ENCODE data around the gene CAMTA1. TPM values are rescaled to one million over a fixed set of nuclear protein-coding genes. Genes with fewer than 3 reads are reported as not detected.

Gene CAMTA1
- total and polyA plus RNA-seq, 9 of the 15 experiments (the other 6 are each of a cell fraction or from before 2014, with no cell fraction given), result 43.9 to 161 (median 65.9) TPM

GRCh38 chr1:6835139-6835538 lies 49.9 kb downstream of the CAMTA1 start:
- H3K4me2 ChIP-seq (ENCODE audit: insufficient read depth, low read length), result no peak overlapping the region
- FAIRE-seq (no peak), DNase-seq (ENCODE audit: extremely low read depth in 1 of 4, low spot score in 3 of 4) (no peak), ATAC-seq (no peak)
- in situ Hi-C loops (cut with MboI) (no loop called here), intact Hi-C loops (cut with micrococcal nuclease) (no loop called here)
- H3K9me3 ChIP-seq (replicated peaks; ENCODE audit: control insufficient read depth, insufficient read depth, low read depth, low read length), result no peaks in the 10 kb centered on the region
- no peaks in the 10 kb centered on the region for H3K27me3 ChIP-seq (ENCODE audit: control insufficient read depth in 2 of 2, insufficient read depth in 2 of 2, low read length in 2 of 2)
- CTCF ChIA-PET (ENCODE audit: low intra/inter-chr PET ratio), result no interaction called here
- no peak overlapping the region for H3K4me3 ChIP-seq
- H3K36me3 ChIP-seq (ENCODE audit: control insufficient read depth, insufficient read depth, low read length), result no peaks in the 10 kb centered on the region; the same call in 2 of the 3 replicates
- no peaks in the 10 kb centered on the region for H4K20me1 ChIP-seq (replicated peaks; ENCODE audit: control insufficient read depth, insufficient read depth, low read length)
- no peak overlapping the region for H3K9ac ChIP-seq (ENCODE audit: insufficient read depth in 1 of 2, low read depth in 2 of 2, low read length in 2 of 2)
- H2AFZ ChIP-seq (ENCODE audit: low read depth, low read length), result no peak overlapping the region
- no peaks in the 10 kb centered on the region for H3K9me1 ChIP-seq (ENCODE audit: control insufficient read depth, insufficient read depth, low read length)
- no peaks in the 10 kb centered on the region for H3K4me1 ChIP-seq (replicated peaks in 1 of 2; ENCODE audit: control insufficient read depth in 2 of 2, insufficient read depth in 2 of 2, low read length in 2 of 2)
- POLR2A ChIA-PET, result interaction anchor here (0.6 to 2.2 kb wide), 6 partner anchors 10 to 33 kb away, joined by 3 to 7 read pairs (median 6); no protein-coding TSS in a partner anchor
- H3K27ac ChIP-seq (ENCODE audit: extremely low read depth, low read depth, low read length), result no peak overlapping the region
- H3K79me2 ChIP-seq (ENCODE audit: control insufficient read depth, insufficient read depth, low read length), result no peaks in the 10 kb centered on the region
- BruUV-seq (replicated peaks), result no TSS peak
- 56% methylated on average over 3 of the region's 3 CpGs for WGBS (ENCODE audit: insufficient coverage, low coverage, missing lambda C conversion rate)
- TF ChIP-seq TAF9B (IDR thresholded peaks at IDR 0.05; ENCODE audit: partially characterized antibody) (no peak), GABPA (tag; conservative IDR thresholded peaks at IDR 0.05; ENCODE audit: low read depth) (no peak), BMI1 (IDR thresholded peaks at IDR 0.05; ENCODE audit: low read length) (no peak), MEIS2 (IDR thresholded peaks at IDR 0.05; ENCODE audit: partially characterized antibody) (no peak), ZNF512 (tag; IDR thresholded peaks at IDR 0.05) (no peak), TOE1 (IDR thresholded peaks at IDR 0.05; ENCODE audit: borderline replicate concordance) (no peak), TOE1 (CRISPR knock-in tag; IDR thresholded peaks at IDR 0.05; ENCODE audit: borderline replicate concordance, low read depth) (no peak), ARID3B (CRISPR knock-in tag; IDR thresholded peaks at IDR 0.05; ENCODE audit: borderline replicate concordance) (no peak), FOS (IDR thresholded peaks at IDR 0.05; ENCODE audit: extremely low read depth, insufficient read length) (no peak), TFE3 (CRISPR knock-in tag; IDR thresholded peaks at IDR 0.05) (no peak), NONO (IDR thresholded peaks at IDR 0.05; ENCODE audit: low read depth in 2 of 2, low read length in 1 of 2) (no peak)
- TF ChIP-seq, protein P1, sequence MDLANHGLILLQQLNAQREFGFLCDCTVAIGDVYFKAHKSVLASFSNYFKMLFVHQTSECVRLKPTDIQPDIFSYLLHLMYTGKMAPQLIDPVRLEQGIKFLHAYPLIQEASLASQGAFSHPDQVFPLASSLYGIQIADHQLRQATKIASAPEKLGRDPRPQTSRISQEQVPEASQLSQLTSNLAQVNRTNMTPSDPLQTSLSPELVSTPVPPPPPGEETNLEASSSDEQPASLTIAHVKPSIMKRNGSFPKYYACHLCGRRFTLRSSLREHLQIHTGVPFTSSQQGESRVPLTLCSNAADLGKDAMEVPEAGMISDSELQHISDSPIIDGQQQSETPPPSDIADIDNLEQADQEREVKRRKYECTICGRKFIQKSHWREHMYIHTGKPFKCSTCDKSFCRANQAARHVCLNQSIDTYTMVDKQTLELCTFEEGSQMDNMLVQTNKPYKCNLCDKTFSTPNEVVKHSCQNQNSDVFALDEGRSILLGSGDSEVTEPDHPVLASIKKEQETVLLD (IDR thresholded peaks at IDR 0.05), result no peak
- TF ChIP-seq, protein P2, sequence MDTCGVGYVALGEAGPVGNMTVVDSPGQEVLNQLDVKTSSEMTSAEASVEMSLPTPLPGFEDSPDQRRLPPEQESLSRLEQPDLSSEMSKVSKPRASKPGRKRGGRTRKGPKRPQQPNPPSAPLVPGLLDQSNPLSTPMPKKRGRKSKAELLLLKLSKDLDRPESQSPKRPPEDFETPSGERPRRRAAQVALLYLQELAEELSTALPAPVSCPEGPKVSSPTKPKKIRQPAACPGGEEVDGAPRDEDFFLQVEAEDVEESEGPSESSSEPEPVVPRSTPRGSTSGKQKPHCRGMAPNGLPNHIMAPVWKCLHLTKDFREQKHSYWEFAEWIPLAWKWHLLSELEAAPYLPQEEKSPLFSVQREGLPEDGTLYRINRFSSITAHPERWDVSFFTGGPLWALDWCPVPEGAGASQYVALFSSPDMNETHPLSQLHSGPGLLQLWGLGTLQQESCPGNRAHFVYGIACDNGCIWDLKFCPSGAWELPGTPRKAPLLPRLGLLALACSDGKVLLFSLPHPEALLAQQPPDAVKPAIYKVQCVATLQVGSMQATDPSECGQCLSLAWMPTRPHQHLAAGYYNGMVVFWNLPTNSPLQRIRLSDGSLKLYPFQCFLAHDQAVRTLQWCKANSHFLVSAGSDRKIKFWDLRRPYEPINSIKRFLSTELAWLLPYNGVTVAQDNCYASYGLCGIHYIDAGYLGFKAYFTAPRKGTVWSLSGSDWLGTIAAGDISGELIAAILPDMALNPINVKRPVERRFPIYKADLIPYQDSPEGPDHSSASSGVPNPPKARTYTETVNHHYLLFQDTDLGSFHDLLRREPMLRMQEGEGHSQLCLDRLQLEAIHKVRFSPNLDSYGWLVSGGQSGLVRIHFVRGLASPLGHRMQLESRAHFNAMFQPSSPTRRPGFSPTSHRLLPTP (IDR thresholded peaks at IDR 0.05; ENCODE audit: borderline replicate concordance, extremely low read depth, insufficient read length), result no peak
